HuH-7.5 (cell line): ENCODE results near the gene B4GALT2.

Experiments
- DNase-seq: peaks from one replicate; pipeline ENCODE4 v3.0.0; 2011; ENCODE audit warnings: low spot score

Gene B4GALT2

GRCh38 chr1:43984855-43985254, 5.8 kb downstream of the B4GALT2 start:
- no peak for DNase-seq

- DNase-seq, result no peak
Observed at GRCh38 chr1:43985984-43986595, 7.1 kb downstream of the B4GALT2 start.

- no peak for DNase-seq
Observed at GRCh38 chr1:43986712-43987111, 7.7 kb downstream of the B4GALT2 start.

DNA sequence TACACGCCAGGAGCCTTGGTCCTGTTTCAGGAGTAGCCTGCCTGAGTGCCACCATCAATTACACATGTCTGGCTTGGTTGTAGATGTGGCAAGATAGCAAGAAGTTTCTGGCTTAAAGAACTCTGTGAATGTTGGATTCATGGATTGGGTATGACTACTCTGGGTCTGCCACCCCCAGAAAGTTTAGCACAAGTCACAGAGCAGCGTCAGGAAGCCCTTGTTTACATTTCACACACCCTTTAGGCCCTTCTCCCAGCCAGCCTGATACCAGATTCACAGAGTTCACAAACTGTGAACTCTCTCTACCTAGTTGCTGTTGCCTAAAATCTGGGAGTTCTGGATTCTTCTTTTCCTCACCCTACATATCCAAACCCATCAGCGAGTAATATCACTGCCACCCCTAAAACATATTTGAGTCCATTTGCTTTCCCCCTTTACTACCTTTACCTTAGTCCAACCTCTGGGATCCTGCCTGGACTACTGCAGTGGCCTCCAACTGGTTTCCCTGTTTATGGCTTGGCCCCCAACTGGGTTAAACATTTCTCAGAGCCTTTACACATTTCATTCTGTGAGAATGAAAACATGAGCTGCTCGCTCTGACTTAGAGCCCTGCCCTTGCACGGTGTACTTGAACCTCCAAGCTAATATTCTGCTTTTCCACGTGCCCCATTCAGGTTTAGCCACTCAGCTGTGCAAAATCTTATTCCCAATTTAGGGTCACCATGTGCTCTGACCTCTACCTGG, 8.3 kb downstream of the B4GALT2 start:
- no peak for DNase-seq

- DNase-seq, result no peak
Observed at GRCh38 chr1:43990271-43991199, 11.5 kb downstream of the B4GALT2 start.

DNA sequence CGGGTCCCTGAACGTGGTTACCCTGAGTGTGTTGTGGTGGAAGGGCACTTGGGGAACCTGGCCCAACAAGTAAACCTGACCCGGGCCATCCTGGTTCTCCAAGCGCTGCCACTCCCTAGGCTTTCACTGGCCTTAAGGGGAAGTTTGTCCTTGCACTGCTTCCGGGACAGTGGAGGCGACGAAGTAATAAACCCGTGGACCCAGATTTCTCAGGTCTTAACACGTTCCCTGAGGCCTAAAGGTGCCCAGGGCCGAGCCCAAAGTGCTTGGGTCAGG, 12.1 kb downstream of the B4GALT2 start:
- DNase-seq, result no peak

GRCh38 chr1:43991476-43992231, 12.6 kb downstream of the B4GALT2 start, which contains the start of gene CCDC24:
CCDC24 (plus strand) TSS chr1:43991599; CDS start chr1:43991879, 280 bp downstream.
- peak; percentile 84 for DNase-seq

GRCh38 chr1:43992232-43992995, 13.4 kb downstream of the B4GALT2 start:
- DNase-seq, result no peak

GRCh38 chr1:43993206-43993914, 14.3 kb downstream of the B4GALT2 start:
- DNase-seq, result no peak

GRCh38 chr1:43994071-43994470, 15.1 kb downstream of the B4GALT2 start:
- no peak for DNase-seq

DNA sequence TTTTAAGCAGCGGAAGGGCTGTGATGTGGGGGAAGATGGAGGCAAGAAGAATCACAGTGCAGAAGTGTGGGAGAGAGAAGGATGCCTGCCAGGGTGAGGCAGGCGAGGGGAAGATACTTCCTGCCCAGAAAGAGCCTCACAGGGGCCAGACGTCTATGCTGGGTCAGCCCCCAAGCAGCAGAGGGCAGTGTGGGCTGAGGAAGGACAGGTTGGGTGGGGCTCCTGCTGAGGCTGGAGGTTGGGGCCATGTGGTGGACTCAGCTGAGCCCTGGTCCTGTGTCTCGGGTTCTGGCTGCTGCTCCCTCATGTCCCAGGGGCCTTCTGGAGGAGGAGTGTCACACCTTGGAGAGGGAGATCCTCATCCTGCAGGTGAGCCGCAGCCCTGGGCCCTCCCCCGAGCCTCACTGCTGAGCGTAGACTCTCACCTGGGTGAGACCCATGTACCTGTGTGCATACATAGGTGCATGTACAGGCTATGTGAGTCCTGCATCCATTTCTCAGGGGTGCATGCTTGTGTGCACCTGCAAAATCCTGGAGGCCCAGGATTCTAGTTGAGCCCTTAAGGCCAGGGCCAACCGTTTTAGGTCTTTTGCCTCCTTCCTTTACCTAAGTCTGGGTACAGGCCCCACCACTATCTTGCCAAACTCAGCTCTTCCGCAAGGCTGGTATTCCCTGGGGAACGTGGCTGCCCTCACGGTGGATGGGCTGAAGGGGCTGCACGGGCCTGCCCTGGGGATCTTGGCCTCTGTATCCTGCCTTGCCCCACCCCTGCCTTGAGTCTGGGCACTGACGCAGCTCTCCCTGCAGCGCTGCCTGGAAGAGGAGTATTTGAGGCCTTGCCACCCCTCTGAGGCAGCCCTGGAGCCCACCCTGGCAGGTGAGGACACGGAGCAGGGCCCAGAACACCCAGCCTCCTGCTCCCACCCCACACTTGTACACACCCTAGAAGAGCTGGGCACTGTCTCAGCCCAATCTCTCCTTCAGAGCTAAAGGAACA, 16.1 kb downstream of the B4GALT2 start:
- peak; percentile 56 for DNase-seq

- DNase-seq, result no peak
Observed at GRCh38 chr1:43995984-43996732, 17.1 kb downstream of the B4GALT2 start.

DNA sequence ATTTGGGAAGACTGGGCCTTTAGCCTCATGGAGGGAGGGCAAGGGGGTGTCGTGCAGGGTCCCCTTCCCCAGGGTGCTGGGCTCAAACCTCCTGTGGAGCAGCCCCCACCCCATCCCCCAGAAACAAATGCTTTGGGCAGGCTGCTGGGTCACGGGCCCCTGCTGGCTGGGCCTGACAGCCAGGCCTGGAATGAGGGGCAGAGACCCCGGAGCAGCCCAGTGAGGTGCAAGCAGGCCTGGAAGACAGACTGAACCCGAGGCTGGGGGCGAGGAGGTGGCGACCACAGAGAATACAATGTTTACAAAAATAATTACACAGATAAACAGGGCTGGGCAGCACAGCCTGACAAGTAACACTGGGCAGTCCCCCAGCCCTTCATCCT, 17.7 kb downstream of the B4GALT2 start:
- no peak for DNase-seq

DNA sequence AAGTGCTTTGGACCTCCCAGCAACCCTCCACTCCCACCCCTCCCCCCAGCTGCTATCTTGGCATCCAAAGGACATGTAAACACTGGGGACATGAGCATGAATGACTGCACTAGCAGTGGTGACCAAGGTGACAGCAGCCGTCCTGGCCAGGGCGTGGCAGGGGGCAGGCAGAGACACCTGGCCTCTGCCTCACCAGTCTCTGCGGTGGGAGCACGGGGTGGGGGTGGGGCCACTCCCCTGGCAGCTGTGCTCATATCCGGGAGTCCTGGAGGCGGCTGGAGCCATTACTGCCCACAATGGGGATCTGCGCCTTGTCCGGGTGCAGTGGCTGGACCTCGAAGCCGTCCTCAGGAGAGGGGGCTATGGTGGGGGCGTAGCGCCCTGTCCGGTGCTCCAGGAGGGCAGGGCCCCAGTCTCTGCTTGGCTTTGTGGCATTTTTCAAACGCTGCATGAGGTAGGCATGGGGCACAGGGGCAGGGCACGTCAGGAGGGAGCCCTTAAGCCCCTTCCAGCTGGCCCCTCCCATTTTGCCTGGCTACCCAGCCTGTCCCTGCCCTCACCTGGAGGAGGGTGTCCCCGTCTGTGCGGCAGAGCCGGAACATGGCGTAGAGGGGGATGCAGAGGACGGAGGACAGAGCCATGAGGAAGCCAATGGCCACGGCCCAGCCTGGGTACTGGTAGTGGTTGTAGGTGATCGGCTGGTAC, 18.4 kb downstream of the B4GALT2 start:
- no peak for DNase-seq

- DNase-seq, result no peak
Observed at GRCh38 chr1:43998000-43998378, 19.0 kb downstream of the B4GALT2 start.

DNA sequence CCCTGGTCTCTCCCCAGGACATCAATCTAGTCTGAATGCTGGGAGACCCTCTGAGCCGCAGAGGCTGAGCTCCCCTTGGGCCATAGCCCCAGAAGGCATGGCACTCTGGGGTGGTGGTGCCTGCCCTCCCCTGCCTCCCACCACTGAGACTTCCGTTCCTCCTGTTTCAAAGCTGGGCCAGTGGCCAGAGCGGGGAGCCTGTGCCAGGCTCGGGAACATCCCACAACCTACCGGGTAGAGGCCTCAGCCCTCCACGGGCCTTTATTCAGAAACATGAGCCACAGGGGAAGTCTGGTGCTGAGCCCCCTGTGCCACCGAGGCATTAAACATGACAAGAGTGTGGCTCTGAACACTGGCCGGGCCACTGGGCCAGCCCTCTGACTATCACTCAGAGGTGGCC, 20.4 kb downstream of the B4GALT2 start:
- DNase-seq, result no peak

DNA sequence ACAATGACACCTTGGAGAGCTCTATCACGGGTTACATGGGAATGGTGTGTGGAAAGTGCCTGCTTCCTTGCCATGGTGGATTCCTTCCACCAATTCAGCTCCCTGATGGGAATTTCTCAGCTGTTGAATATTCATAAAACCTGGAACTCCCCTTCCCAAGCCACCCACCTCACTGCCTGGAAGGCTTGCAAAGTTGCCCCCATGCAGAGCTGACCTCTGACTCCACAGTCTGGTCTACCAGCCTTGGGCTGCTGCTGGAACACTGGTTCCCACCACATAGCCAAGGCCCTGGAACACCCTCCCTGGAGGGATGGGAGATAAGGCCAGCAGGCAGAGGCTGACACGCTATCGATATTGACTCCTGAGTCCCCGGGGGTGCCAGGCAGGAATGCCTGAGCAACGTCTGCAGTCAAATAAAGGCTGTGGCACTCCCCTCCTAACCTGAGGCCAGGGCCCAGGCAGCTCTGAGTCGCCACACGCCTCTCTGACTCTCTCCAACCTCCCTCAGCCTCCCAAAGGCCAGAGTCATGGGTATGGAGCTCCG, 21.2 kb downstream of the B4GALT2 start:
- DNase-seq, result no peak

DNA sequence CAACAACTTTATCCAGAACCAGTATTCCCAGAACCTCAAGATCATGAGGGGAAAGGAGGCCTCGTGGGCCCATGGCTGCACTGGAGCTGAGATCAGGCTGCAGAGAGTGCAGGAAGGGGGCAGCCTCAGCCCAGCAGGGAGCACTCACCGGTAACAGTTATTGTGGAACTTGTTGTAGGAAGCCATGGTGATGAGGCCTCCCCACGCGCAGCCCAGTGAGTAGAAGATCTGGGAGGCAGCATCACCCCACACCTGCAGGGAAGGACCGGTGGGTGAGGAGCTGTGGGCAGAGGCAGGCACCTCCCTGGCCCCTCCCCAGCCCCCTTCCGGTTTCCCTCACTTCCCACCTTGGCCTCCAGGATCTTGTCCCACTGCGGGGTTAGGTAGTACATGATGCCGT, 23.2 kb downstream of the B4GALT2 start:
- DNase-seq, result no peak
